BLaER1 treated with 17β-estradiol and CSF1 and Interleukin-3, amounts not matched to agents 10 nM and 100 nM (cell line): Measurements from ENCODE around the gene UBE2E2.

Experiments
- H3K27ac ChIP-seq, 11 experiments: shearing (Covaris generic); formaldehyde crosslinking; 2 replicates each; pipeline ENCODE4 v1.8.1; 2022
- H3K27me3 ChIP-seq, 11 experiments: shearing (Covaris generic); formaldehyde crosslinking; 2 replicates each; pipeline ENCODE4 v1.8.1; 2022
- H3K36me3 ChIP-seq, 11 experiments: shearing (Covaris generic); formaldehyde crosslinking; 2 replicates each; pipeline ENCODE4 v1.8.1; 2022
- H3K4me1 ChIP-seq, 10 experiments: shearing (Covaris generic); formaldehyde crosslinking; 2 replicates each; pipeline ENCODE4 v1.8.1; 2022
- H3K4me2 ChIP-seq, 11 experiments: shearing (Covaris generic); formaldehyde crosslinking; 2 replicates each; pipeline ENCODE4 v1.8.1; 2022
- H3K4me3 ChIP-seq, 10 experiments: shearing (Covaris generic); formaldehyde crosslinking; 2 replicates each; pipeline ENCODE4 v1.8.1; 2022
- H3K9ac ChIP-seq, 11 experiments: shearing (Covaris generic); formaldehyde crosslinking; 2 replicates each; pipeline ENCODE4 v1.8.1; 2022
- H3K9me3 ChIP-seq, 11 experiments: shearing (Covaris generic); formaldehyde crosslinking; replicated peaks in 1 of 11; 2 replicates each; pipeline ENCODE4 v1.8.1; 2022
- H4K20me1 ChIP-seq, 11 experiments: shearing (Covaris generic); formaldehyde crosslinking; 2 replicates each; pipeline ENCODE4 v1.8.1; 2022
- Cebpa-rat ChIP-seq, 11 experiments: shearing (Covaris generic); IDR thresholded peaks; 2 replicates each; pipeline ENCODE4 v1.8.1; 2022

Gene UBE2E2

GRCh38 chr3:23640471-23641146, 437.5 kb downstream of the UBE2E2 start:
- Histone ChIP-seq H3K9ac (no peak overlapping the region), H3K27me3 (no peaks in the 10 kb centered on the region), H3K4me1 (peaks cover 0 to 13% (median 0%) of the 10 kb centered on the region in 10 experiments; a peak in 2 of 20 replicates), H3K4me2 (peak overlapping the region in 2 of 11 experiments; percentile 9 to 27; a peak in 1 of 22 replicates), H3K9me3 (peaks cover 0 to 26% (median 9%) of the 10 kb centered on the region in 11 experiments; a peak in 10 of 22 replicates), H3K4me3 (no peak overlapping the region), H4K20me1 (no peaks in the 10 kb centered on the region), H3K36me3 (no peaks in the 10 kb centered on the region), H3K27ac (no peak overlapping the region)
- TF ChIP-seq Cebpa-rat (IDR thresholded peaks at IDR 0.05): no peak
